Fibroblast of upper back skin (primary cell): ENCODE results near the gene LIF.

ENCODE experiments used
- DNase-seq: peaks from one replicate; pipeline ENCODE4 v3.0.0-alpha.2; 2013

Gene LIF

DNA sequence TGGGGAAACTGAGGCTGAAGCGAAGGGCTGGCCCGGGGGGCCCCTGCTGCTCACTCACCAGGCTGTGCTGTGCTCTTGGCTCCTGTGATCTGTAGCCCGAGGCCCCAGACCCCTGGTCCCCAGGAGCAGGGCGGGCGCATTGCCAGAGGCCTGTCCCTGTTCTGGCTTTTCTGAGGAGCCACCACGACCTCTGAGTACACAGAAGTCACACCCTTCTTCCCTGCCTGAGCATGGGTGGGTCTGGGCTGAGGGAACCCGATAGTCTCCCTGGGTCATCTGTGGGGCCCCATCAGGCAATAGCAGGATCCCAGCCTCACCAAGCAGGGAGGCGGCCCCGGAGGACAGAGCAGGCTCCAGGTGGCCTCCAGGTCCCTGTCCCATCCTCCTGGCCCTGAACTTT is 37.6 kb upstream of the LIF start:
- no peak for DNase-seq

DNA sequence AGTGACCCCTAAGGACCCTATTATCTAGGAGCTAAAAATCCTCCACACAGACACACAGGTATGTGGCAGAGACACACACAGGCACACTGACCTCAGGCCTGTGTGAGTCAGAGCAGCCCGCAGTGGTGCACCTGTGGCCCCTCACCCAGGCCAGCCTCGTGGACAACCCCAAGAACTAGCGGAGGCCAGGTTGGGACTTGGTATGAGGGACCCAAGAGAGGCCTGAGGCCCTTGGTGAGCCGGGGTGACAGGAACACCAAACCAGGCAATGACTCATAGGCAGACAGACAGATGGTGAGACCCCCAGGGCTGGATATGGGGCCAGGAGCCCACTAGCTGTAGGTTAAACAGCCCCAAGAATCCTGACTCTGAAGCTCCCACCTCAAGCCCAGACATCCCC is 36.8 kb upstream of the LIF start:
- DNase-seq, result no peak

DNA sequence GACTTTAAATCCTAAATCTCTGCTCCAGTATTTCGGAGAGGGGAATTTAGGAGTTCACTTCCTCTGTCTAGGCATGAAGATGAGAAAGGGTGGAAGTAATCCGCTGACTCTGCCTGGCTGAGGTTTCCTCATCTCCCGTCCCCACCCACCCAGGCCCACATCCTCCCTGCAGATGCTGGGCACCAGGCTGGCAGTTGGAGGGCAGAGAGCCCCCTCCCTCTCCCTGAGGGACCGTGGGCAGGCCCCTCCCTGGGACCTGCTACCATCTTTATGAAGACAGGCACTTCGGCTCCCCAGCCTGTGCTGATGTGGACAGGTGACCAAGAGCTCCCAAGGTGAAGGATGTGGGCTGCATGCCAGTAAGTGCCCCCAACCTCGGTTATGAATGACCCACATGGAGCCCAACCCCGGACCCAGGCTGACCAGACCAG is 36.1 kb upstream of the LIF start:
- DNase-seq, result no peak

DNA sequence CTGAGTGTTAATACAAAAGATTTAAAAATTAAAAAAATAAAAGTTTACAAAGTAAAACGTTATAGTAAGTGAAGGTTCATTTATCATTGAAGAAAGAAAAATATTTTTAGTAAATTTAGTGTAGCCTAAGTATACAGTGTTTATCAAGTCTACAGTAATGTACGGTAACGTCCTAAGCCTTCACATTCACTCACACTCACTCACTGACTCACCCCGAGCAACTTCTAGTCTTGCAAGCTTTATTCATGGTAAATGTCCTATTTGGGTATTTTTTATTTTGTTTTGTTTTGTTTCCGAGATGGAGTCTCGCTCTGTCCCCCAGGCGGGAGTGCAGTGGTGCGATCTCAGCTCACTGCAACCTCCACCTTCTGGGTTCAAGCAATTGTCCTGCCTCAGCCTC is 33.9 kb upstream of the LIF start:
- no peak for DNase-seq

DNA sequence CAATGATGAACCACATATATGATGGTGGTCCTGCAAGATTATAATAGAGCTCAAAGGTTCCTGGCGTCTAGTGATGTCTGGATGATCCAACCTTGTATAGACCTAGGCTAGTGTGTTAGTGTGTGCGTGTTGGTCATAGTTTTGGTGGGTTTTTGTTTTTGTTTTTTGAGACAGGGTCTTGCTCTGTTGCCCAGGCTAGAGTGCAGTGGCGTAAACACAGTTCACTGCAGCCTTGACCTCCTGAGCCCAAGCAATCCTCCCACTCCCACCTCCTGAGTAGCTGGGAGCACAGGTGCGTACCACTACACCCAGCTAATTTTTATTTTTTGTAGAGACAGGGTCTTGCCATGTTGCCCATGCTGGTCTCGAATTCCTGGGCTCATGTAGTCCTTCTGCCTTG is 33.4 kb upstream of the LIF start:
- DNase-seq, result no peak

DNA sequence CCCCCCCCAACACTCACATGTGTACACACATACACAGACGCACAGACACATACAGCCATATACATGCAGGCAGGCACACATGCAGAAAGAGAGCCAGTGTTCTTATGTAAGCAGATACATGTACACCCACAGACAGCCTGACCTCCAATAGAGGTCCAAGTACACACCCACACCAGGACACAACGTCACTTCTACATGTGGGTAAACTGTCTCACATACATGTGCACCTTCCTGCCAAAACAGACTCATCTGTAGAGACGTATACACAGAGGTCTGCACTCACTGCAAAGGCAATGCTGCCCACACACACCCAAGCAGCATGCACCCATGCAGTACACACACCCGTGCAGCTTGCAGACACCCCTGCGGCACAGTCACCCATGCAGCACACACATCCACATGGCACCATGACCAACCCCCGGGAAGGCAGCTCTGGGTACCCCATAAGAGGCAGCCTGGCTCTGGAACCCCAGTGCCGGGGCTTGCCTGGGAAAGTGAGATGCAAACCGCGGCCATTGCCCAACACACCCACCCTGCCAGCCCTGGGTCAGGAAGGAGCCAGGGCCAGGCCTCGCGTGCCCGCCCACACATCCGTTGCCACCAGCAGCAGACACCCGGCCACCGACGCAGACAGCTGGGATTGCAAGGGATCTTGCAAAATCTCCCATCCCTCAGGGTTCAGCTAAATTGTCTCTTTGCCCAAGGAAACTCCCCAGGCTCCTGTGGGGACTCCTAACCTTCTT is 32.7 kb upstream of the LIF start:
- no peak for DNase-seq

DNA sequence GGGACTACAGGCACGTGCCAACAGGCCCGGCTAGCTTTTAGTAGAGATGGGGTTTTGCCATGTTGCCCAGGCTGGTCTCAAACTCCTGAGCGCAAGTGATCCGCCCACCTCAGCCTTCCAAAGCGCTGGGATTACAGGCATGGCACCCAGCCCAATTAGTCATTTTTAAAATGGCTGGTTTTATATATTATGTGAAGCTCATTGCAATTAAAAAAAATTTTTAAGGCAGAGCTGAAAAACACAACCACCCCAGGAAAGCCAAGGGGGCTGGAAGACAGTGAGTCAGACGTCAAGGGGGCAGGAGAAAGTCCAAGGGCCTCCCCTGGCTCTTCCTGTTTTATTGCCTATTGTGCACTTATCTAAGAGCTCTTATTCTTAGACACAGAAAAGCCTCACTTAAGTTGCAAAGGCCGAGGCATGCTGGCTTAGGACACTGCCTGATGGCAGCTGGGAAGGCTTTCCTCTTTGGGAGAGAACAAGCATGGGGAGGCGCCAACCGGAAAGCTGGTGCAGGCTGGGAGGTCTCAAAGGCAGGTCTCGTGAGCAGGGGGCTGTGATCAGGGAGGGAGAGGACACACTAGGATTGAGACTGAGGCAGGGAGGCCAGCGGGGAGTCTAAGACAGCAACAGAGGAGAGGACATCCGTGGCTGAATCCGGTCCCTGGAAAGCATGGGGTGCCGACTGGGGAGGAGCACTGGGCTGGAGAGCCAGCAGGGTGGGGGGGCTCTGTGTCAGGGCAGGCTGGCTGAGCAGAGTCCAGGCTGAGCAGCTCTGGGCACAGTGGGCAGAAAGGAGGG is 31.2 kb upstream of the LIF start:
- peak; percentile 65 for DNase-seq

DNA sequence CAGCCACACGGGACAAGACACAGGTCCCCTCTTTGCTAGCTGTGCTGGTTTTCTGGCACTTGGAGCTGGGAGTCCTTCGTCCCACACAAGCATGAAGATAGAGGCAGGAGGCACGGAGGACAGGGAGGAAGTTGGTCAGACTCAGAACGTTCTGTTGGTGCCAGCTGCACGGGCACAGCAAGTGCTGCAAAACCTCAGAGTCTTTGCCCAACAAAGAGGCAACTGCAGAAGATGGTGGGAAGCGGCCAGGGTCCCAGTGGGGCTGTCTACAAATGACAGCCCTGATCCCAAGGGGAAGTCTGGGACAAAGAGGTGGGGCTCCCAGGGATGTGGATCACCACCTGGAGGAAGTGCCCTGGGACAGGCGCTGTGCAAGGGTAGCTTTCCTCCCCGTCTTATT is 29.5 kb upstream of the LIF start:
- DNase-seq, result no peak

DNA sequence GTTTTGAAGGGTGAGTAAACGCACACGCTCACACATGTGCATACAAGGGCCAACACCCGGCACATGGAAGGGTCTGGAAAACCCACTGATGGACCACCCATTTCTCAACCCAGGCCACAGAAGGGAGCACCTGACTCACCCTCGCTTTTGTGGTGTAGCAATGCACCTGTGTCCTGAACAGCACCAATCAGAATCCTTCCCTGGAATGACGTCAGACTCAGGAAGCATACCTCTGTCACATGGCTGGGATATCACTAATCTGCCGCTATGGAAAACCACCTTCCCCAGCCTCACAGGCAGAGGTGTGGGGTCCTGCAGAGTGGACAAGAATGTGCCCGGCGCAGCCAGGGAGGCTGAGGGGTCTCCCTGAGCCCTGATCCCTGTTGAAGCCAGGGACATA is 29.1 kb upstream of the LIF start:
- no peak for DNase-seq

DNA sequence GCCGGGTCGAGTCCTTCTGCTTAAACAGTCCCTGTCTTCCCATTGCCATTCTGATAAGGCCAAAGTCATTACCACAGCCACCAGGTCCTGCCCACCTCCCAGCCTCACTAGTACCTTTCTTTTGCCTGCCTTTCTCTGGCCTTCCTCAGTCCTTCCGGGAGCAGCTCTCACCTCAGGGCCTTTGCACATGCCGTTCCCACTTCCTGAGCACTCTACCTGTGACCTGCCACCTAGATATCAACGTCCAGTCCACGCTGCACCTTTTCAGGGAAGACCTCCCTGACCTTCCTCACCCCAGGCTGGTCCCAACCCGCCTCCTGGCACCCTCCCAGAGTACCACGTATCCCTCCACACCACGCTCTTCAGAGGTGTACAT is 27.9 kb upstream of the LIF start:
- no peak for DNase-seq

DNA sequence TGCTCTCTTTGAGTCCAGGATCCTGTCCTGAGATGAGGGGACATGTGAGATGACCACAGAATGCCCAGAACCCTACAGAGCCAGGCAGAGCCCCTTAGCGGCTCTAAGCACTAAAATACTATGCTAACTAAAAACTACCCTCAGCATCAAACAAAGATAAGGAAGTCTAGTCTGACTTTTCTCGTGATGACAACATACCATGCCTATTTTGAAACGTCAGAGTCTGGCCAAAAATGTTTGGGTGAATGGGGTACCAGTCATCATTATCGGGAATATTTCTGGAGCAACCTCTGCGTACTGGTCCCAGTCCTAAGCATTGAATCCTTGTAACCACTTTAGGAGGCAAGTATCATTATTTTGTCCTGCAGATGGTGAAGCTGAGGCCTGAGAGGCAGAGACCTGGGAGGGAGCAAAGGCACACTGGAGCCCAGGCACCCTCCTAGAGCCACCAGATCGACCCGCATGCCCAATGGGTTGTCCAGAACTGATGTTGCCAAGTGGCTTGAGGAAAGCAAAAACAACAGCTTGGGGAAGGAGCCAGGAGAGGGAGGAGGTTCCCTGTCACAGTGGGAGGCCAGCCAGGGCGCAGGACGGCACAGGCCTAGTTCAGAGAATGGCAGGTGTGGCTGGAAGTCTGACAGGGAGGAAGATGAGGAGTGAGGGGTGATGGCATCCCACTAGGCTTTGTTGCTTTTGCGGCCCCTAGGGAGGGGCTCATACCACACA is 27.3 kb upstream of the LIF start:
- DNase-seq, result no peak

DNA sequence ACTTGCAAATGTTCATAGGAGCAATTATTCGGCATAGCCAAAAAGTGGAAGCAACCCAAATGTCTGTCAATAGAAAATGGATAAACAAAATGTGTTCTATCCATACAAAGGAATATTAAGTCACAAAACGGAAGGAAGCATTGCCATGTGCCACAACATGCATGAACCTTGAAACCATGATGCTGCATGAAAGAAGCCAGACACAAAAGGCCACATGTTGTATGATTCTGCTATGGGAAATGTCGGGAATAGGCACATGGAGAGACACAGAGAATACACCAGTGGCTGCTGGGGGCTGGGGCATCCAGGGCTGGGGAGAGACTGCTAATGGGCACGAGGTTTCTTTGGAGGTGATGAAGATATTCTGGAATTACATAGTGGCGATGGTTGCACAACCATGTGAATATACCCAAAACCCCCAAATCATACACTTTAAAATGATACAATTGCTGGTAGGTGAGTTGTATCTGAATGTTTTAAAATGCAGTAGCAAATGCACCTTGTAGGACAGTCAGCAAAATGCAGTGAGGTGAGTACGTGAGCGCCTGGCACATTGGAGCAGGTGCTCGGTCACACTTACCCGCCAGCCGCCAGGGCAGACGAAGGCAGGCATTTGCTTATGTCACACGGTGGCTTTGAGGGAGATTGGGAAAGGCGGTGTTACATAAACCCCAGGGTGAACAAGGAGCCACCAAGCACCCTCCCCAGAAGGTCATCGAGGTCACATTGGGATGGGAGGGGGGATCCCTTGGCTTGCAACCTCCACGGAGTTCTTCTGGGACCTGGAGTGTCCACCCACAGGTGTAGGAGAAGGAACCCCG is 26.4 kb upstream of the LIF start:
- DNase-seq, result no peak

DNA sequence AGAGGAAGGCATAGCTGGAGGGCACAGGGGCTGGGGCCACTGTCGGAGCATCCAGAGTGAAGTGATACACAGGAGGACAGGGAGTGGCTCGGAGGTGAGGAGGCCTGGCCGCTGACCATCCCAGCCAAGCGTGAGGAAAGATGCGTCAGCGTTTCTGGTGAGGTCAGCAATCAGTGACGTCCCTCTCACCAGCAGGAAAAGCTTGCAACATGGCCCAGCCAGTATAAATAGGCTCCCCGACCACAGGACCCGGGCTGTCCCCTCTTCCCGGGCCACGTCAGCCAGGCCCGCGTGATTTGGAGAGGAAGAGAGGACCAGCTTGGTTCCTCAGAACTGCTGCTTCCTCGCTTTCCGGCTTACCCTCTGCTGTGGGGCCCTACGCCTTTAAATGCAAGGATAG is 24.3 kb upstream of the LIF start:
- DNase-seq, result no peak

DNA sequence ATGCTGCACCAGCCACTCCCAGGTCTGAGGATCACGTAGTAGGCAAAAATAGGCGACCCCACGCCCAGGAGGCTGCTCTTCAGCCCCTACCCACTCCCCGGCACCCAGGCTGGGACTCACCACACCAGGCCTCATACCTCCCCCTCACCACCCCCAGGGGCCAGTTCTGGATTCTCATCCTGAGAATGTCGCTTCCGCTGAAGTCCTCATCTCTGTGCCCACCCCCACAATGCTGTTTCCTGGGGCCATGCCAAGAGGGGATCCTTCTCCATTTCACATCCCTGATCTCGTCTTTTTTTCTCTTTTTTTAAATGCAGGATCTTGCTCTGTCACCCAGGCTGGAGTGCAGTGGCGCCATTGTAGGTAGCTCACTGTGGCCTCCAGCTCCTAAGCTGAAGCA is 21.8 kb upstream of the LIF start:
- DNase-seq, result no peak

DNA sequence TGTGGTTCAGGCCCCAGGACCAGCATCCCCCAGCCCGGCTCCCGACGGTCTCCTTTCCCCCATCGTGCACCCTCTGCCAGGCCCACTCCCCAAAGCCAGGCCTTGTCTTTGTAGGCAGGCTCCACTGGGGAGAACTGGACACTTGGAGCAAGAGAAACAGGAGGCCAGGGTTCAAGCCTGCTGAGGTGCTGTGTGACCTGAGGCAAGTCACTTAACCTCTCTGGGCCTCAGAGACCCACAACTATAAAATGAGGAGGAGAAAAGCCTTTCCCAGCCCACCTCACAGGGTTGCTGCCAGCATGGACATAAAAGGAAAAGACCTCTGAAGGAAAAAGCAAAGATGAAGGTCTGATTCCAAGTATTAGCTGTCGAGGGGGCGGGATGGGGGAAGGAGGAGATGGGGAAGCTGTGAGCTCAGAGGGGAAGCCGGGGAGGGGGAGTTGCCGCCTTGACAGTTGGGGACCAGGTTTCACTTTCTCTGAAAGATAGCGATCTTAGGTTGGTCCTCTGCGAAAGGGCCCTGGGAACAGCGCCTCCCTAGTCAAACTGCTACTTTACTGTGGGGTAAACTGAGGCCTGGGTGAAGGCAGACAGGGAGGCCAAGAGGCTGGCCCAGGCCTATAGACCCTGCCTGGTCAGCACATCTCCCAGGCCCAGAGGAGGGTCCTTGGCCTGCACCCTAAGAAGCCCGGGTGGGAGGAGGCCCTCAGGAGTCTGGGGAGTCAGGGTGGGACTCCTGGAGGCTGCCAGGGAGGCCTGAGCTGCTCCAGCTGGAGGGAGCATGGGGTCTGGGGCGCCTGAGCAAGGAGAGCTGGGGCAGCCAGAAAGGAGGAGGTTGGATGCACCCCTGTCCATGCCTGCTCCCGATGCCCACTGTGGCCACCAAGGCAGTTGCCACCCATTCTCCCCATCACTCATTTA is 21.1 kb upstream of the LIF start:
- no peak for DNase-seq

DNA sequence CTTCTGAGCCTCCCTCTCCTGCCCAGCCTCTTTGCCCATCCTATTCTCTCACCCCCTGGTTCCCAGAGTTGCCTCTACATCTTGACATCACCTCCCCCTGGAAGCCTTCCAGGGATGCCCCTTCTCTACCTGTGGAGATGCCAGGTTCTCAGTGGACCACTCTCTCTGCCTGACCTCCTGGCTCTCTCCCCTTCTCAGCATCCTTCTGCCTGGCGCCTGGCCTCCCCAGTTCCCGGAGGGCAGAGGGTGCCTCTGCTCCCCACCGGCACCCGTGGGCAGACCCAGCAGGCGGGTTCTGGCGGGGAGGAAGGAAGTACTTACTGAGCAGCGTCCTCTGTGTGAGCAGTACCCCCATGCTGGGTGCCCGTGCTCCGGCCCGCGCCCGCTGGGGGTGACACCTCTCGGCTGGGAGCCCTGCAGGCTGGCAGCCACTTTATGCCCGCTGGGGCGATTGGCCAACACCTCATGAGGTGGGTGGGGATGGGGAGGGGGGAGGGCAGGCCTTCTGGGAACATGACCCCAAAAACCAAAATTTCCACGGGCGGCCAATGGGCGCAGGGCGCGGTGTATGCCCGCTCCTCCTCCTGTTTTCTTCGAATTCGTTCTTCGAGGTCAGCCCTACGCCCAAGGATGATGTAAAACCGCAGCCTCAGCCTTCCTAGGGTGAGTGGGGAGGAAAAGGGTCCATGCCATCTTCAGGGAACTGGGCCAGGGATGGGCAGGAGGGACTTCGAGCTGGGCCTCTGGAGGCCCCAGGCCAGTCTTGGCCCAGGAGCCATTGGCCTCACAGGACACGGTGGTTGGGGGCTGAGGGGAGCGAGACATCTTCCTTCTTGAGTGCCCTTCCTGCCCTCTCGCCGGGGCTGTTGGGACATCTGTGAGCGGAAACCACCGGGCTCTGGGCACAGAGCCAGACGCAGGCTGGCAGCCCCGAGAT is 20.2 kb upstream of the LIF start, which contains the start of gene OSM:
TSS of gene OSM (minus strand) at position 407 of the 937 bp plus-strand sequence. CDS start at position 355, 52 bp downstream.
- no peak for DNase-seq

DNA sequence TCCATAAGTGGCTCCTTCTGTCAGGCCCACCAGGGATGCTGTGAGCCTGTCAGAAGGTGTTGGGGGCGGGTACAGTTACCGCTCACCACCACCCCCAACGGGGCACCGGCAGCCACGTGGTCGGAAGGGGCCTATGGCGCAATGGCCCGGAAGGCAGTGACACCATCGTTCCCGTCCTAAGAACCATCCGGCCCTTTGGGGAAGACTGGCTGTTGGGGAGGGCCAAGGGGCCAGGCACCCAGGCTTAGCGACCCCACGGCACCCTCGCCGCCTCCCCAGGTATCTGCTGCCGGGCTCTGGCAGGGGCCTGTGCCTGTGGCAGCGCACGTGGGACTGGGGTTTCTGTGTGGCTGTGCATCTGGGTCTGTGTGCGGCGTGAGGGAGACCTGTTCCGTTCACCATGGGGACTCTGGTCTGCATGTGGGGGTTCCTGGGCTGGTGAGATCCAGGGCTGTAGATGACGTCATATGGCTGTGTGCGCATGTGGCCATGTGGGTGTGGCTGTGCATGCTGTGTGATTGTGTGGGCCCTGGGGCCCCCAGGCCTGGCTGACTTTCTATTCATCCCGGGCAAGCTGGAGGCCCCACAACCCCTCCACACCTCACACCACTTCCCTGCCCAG is 19.4 kb upstream of the LIF start:
- no peak for DNase-seq

DNA sequence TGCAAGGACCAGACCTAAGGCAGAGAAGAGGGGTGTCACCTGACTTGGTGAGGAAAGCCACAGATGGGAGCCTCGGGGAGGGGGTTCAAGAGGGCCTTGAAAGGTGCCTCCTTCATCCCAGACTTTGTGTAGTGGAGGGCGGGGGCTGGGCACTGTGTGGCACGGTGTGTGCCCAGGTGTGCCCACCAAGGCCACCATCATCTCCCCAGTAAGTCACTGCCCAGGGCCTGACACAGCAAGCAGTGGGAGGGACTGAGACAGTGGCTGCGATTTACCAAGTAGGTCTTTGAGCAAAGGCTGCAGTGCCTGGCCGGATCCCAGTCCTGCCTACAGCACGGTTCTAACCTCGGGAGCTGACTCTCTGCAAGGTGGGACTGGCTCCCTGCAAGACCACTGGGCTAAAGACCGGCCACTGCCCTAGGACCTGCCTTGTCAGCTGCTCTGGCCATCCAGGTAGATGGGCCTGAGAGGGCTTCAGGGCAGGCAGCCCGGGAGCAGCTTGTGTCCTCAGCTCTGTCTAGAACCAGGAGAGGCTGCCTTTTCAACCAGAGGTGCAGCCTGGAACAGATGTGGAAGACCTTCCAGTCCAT is 18.7 kb upstream of the LIF start:
- DNase-seq, result no peak

DNA sequence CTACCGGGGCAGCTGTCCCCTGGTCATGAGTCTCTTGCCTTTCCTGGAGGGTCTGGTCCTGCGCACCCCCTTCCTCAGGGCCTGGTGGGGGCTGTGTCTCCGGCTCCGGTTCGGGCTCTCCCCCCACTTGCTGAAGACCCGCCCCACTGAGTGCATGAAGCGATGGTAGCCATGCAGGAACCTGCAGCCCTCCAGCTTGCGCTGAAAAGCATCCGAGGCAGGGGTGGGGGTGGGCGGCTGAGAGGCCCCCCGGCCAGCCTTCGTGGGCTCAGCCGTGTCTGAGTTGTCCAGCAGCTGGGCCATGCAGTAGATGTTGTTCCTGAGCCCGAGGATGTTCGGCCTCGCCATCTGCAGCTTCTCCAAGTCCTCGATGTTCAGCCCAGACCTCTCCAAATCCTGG is 17.3 kb upstream of the LIF start:
- DNase-seq, result no peak
